Measurements from ENCODE around the gene GTPBP2. TPM values are rescaled to one million over a fixed set of nuclear protein-coding genes. Genes with fewer than 3 reads are reported as not detected.
A peak's percentile ranks its signal among the peaks of the same experiment; 100 is the strongest.

The GTPBP2 gene
- total and polyA plus RNA-seq, 2 of the 13 experiments (the other 11 are each of a cell fraction or from before 2014, with no cell fraction given), result 26.9 to 88.2 TPM

DNA sequence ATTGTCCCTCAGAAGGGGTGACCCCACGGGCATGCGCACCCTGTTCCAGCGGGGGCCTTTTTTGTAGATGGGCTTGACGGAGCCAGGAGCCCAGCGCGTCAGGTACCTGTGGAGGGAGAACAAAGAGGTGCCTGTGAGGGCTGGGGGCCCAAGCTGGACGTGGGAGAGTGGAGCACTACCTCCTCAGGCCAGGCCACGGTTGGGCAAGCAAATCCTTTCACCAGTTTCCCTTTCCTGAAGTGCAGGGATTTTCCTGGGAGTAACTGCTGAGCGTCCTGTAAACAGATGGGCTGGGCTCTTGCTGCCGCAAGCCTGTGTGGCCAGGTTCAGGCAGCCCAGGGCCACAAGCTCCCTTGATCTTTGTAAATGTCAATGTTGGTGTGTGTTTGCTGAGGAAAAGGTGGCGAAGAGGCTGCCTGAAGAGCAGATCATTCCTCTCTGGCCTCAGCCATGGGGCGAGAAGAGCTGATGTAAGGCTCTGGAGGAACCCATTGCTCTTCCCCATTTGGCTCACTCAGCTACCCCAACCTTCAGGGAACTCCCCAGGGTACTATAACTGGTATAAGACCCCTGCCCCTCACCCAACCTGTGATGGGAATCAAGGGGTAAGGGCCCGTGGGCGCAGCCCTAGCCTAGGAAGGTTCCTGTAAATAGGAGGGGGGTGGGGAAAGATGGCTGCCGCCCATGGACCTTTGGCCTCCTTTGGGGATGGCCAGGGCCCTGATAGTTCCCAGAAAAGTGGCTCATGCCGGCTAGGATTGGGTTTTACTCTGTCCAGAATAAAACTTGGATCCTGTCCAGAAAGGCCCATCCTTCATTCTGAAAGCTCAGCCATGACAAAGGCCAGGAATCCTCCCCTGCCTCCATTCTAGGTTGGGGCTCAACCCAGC lies 43.0 kb upstream of the GTPBP2 start (continued):
- peak; percentile 89 for TF ChIP-seq ZNF609 (CRISPR knock-in tag; IDR thresholded peaks at IDR 0.05; ENCODE audit: borderline replicate concordance)
- TF ChIP-seq, protein P1, sequence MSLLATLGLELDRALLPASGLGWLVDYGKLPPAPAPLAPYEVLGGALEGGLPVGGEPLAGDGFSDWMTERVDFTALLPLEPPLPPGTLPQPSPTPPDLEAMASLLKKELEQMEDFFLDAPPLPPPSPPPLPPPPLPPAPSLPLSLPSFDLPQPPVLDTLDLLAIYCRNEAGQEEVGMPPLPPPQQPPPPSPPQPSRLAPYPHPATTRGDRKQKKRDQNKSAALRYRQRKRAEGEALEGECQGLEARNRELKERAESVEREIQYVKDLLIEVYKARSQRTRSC (CRISPR knock-in tag; IDR thresholded peaks at IDR 0.05; ENCODE audit: low read depth), result no peak
- peak; percentile 66; the same call in 1 of the 2 replicates for TF ChIP-seq IRF2 (CRISPR knock-in tag; IDR thresholded peaks at IDR 0.05)
- no peak for TF ChIP-seq ZSCAN22 (CRISPR knock-in tag; IDR thresholded peaks at IDR 0.05)
- no peak for TF ChIP-seq ZNF747 (CRISPR knock-in tag; IDR thresholded peaks at IDR 0.05; ENCODE audit: borderline replicate concordance)
- TF ChIP-seq ZNF350 (CRISPR knock-in tag; IDR thresholded peaks at IDR 0.05; ENCODE audit: borderline replicate concordance, low read depth), result peak; percentile 26; the same call in 1 of the 2 replicates
- TF ChIP-seq ZSCAN29 (CRISPR knock-in tag; conservative IDR thresholded peaks at IDR 0.05), result no peak
- TF ChIP-seq CEBPG (CRISPR knock-in tag; IDR thresholded peaks at IDR 0.05), result peak; percentile 82
- TF ChIP-seq CENPBD1 (CRISPR knock-in tag; IDR thresholded peaks at IDR 0.05; ENCODE audit: borderline replicate concordance, low read depth), result no peak
- TF ChIP-seq, protein P2, sequence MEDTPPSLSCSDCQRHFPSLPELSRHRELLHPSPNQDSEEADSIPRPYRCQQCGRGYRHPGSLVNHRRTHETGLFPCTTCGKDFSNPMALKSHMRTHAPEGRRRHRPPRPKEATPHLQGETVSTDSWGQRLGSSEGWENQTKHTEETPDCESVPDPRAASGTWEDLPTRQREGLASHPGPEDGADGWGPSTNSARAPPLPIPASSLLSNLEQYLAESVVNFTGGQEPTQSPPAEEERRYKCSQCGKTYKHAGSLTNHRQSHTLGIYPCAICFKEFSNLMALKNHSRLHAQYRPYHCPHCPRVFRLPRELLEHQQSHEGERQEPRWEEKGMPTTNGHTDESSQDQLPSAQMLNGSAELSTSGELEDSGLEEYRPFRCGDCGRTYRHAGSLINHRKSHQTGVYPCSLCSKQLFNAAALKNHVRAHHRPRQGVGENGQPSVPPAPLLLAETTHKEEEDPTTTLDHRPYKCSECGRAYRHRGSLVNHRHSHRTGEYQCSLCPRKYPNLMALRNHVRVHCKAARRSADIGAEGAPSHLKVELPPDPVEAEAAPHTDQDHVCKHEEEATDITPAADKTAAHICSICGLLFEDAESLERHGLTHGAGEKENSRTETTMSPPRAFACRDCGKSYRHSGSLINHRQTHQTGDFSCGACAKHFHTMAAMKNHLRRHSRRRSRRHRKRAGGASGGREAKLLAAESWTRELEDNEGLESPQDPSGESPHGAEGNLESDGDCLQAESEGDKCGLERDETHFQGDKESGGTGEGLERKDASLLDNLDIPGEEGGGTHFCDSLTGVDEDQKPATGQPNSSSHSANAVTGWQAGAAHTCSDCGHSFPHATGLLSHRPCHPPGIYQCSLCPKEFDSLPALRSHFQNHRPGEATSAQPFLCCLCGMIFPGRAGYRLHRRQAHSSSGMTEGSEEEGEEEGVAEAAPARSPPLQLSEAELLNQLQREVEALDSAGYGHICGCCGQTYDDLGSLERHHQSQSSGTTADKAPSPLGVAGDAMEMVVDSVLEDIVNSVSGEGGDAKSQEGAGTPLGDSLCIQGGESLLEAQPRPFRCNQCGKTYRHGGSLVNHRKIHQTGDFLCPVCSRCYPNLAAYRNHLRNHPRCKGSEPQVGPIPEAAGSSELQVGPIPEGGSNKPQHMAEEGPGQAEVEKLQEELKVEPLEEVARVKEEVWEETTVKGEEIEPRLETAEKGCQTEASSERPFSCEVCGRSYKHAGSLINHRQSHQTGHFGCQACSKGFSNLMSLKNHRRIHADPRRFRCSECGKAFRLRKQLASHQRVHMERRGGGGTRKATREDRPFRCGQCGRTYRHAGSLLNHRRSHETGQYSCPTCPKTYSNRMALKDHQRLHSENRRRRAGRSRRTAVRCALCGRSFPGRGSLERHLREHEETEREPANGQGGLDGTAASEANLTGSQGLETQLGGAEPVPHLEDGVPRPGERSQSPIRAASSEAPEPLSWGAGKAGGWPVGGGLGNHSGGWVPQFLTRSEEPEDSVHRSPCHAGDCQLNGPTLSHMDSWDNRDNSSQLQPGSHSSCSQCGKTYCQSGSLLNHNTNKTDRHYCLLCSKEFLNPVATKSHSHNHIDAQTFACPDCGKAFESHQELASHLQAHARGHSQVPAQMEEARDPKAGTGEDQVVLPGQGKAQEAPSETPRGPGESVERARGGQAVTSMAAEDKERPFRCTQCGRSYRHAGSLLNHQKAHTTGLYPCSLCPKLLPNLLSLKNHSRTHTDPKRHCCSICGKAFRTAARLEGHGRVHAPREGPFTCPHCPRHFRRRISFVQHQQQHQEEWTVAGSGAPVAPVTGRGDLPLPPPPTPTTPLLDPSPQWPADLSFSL (CRISPR knock-in tag; IDR thresholded peaks at IDR 0.05), result no peak
- TF ChIP-seq, protein P3, sequence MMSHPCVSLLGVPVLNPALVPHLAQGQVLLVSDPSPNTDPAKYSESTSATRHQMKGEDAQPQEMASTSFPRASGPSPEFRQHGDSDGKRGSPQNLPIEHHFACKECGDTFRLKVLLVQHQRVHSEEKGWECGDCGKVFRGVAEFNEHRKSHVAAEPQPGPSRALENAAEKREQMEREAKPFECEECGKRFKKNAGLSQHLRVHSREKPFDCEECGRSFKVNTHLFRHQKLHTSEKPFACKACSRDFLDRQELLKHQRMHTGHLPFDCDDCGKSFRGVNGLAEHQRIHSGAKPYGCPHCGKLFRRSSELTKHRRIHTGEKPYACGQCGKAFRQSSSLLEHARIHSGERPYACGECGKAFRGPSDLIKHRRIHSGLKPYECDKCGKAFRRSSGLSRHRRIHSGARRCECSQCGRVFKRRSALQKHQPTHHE (CRISPR knock-in tag; IDR thresholded peaks at IDR 0.05; ENCODE audit: borderline replicate concordance), result peak; percentile 86; the same call in 1 of the 2 replicates
- TF ChIP-seq ZNF496 (CRISPR knock-in tag; IDR thresholded peaks at IDR 0.05; ENCODE audit: insufficient replicate concordance), result no peak
